ENCODE data around the gene SLC22A17.

Gene SLC22A17

GRCh38 chr14:23385642-23386265 lies 33.1 kb upstream of the SLC22A17 start:
- no peak for DNase-seq (ENCODE audit: extremely low read depth, low read depth)
- TF ChIP-seq, protein P1, sequence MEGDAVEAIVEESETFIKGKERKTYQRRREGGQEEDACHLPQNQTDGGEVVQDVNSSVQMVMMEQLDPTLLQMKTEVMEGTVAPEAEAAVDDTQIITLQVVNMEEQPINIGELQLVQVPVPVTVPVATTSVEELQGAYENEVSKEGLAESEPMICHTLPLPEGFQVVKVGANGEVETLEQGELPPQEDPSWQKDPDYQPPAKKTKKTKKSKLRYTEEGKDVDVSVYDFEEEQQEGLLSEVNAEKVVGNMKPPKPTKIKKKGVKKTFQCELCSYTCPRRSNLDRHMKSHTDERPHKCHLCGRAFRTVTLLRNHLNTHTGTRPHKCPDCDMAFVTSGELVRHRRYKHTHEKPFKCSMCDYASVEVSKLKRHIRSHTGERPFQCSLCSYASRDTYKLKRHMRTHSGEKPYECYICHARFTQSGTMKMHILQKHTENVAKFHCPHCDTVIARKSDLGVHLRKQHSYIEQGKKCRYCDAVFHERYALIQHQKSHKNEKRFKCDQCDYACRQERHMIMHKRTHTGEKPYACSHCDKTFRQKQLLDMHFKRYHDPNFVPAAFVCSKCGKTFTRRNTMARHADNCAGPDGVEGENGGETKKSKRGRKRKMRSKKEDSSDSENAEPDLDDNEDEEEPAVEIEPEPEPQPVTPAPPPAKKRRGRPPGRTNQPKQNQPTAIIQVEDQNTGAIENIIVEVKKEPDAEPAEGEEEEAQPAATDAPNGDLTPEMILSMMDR (IDR thresholded peaks at IDR 0.05; ENCODE audit: low read depth, low read length, missing control alignments) = no peak
- H3K4me3 ChIP-seq (replicated peaks; ENCODE audit: low read depth, low read length) = no peak overlapping the region

- TF ChIP-seq, protein P1 (IDR thresholded peaks at IDR 0.05; ENCODE audit: low read depth, low read length, missing control alignments) = no peak
- no peak overlapping the region for H3K4me3 ChIP-seq (replicated peaks; ENCODE audit: low read depth, low read length)
- no peak for DNase-seq (ENCODE audit: extremely low read depth, low read depth)
These were observed 32.6 kb upstream of the SLC22A17 start for GRCh38 chr14:23385244-23385641.

DNA sequence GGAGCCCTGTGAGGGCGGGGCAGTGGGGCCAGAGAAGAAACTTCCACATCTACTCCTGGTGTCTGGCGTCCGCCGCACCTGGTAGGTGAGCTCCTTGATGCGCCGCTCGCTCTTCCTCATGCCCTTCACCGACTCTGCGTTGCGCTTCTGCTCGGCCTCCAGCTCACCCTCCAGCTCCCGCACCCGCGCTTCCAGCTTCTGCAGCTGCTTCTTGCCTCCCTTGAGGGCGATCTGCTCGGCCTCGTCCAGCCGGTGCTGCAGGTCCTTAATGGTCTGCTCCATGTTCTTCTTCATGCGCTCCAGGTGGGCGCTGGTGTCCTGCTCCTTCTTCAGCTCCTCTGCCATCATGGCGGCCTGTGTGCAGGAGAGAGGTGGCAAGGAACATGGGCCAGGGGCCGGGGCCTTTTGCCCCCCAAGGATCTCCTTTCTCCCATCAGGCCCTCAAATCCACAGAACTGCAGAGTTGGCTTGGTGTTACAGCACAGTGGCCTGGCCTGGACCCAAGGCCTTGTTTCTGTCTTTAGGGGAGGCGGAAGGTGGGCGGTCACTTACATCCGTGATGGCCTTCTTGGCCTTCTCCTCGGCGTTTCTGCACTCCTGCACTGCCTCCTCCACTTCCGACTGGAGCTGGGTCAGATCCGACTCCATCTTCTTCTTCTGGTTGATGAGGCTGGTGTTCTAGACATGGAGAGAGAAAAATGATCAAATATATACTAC lies 31.8 kb upstream of the SLC22A17 start:
- H3K4me3 ChIP-seq (replicated peaks; ENCODE audit: low read depth, low read length) = no peak overlapping the region
- TF ChIP-seq, protein P1 (IDR thresholded peaks at IDR 0.05; ENCODE audit: low read depth, low read length, missing control alignments) = no peak
- no peak for DNase-seq (ENCODE audit: extremely low read depth, low read depth)

GRCh38 chr14:23382731-23383440 lies 30.2 kb upstream of the SLC22A17 start:
- no peak overlapping the region for H3K4me3 ChIP-seq (replicated peaks; ENCODE audit: low read depth, low read length)
- TF ChIP-seq, protein P1 (IDR thresholded peaks at IDR 0.05; ENCODE audit: low read depth, low read length, missing control alignments) = no peak
- no peak for DNase-seq (ENCODE audit: extremely low read depth, low read depth)

GRCh38 chr14:23382276-23382675 lies 29.6 kb upstream of the SLC22A17 start:
- DNase-seq (ENCODE audit: extremely low read depth, low read depth) = no peak
- H3K4me3 ChIP-seq (replicated peaks; ENCODE audit: low read depth, low read length) = no peak overlapping the region
- TF ChIP-seq, protein P1 (IDR thresholded peaks at IDR 0.05; ENCODE audit: low read depth, low read length, missing control alignments) = no peak

GRCh38 chr14:23381871-23382270 lies 29.2 kb upstream of the SLC22A17 start:
- TF ChIP-seq, protein P1 (IDR thresholded peaks at IDR 0.05; ENCODE audit: low read depth, low read length, missing control alignments) = no peak

More at GRCh38 chr14:23381871-23382270, 29.2 kb upstream of the SLC22A17 start:
- DNase-seq (ENCODE audit: extremely low read depth, low read depth) = no peak
- H3K4me3 ChIP-seq (replicated peaks; ENCODE audit: low read depth, low read length) = no peak overlapping the region
